ENCODE measurements around the gene ITGB5. TPM values are rescaled to one million over a fixed set of nuclear protein-coding genes. Genes with fewer than 3 reads are reported as not detected.

Gene ITGB5
- polyA plus RNA-seq, 3 donors = 0.68 to 1.2 (median 1.0) TPM

DNA sequence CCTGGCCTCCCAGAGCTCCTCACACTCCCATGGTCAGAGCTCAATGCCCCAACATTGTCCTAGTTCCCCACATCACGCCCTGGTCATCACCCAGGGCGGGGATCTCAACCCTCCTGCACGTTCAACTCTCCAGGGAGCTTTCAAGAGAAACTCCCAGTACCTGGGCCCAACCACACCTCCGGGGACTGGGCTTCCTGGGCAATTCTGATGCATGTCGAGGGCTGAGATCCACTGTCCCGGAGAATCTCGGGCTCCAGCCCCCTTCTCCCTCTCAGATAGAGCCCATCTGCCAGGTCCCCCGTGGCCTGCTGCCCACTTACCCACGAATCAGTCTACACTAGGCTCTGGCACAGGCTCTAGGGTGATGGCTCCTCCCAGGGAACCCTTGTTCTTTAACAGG is 117.7 kb downstream of the ITGB5 start:
- H3K27me3 Mint-ChIP-seq (ENCODE audit: low read depth in 3 of 3) = peaks cover 13 to 27% (median 27%) of the 10 kb centered on the region in 3 donors
- WGBS (ENCODE audit: insufficient coverage) = 92% methylated on average over 8 of the region's 9 CpGs
- no peak overlapping the region for H3K9ac ChIP-seq (ENCODE audit: insufficient read depth, low read length, poor library complexity, severe bottlenecking)
- H3K36me3 ChIP-seq (replicated peaks in 1 of 2; ENCODE audit: control insufficient read depth in 1 of 2, insufficient read depth in 2 of 2, low read length in 2 of 2) = no peaks in the 10 kb centered on the region
- no peak for DNase-seq
- H3K4me3 Mint-ChIP-seq = no peak overlapping the region
- peaks cover 2 to 11% of the 10 kb centered on the region in 2 donors for H3K27me3 ChIP-seq (ENCODE audit: control insufficient read depth in 2 of 2, insufficient read depth in 2 of 2, low read length in 2 of 2)
- H3K27ac Mint-ChIP-seq = no peak overlapping the region
- no peaks in the 10 kb centered on the region for H3K36me3 Mint-ChIP-seq
- peaks cover 6% of the 10 kb centered on the region for H3K4me1 Mint-ChIP-seq
- H3K9me3 Mint-ChIP-seq = peaks cover 0 to 3% (median 0%) of the 10 kb centered on the region in 7 donors
- no peak overlapping the region for H3K4me2 ChIP-seq (replicated peaks; ENCODE audit: extremely low read depth, low read length, poor library complexity, severe bottlenecking)
- no peaks in the 10 kb centered on the region for H3K79me2 ChIP-seq (ENCODE audit: insufficient read depth, low read length)
- TF ChIP-seq, protein P1, sequence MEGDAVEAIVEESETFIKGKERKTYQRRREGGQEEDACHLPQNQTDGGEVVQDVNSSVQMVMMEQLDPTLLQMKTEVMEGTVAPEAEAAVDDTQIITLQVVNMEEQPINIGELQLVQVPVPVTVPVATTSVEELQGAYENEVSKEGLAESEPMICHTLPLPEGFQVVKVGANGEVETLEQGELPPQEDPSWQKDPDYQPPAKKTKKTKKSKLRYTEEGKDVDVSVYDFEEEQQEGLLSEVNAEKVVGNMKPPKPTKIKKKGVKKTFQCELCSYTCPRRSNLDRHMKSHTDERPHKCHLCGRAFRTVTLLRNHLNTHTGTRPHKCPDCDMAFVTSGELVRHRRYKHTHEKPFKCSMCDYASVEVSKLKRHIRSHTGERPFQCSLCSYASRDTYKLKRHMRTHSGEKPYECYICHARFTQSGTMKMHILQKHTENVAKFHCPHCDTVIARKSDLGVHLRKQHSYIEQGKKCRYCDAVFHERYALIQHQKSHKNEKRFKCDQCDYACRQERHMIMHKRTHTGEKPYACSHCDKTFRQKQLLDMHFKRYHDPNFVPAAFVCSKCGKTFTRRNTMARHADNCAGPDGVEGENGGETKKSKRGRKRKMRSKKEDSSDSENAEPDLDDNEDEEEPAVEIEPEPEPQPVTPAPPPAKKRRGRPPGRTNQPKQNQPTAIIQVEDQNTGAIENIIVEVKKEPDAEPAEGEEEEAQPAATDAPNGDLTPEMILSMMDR (IDR thresholded peaks at IDR 0.05) = no peak
- H3K4me1 ChIP-seq (ENCODE audit: control insufficient read depth in 1 of 2, insufficient read depth in 2 of 2, low read length in 2 of 2) = peaks cover 0 to 6% of the 10 kb centered on the region in 2 donors
- intact Hi-C loops (cut with micrococcal nuclease) = no loop called here
- H3K27ac ChIP-seq (ENCODE audit: low read depth in 1 of 2, low read length in 2 of 2) = no peak overlapping the region
- no peaks in the 10 kb centered on the region for H3K9me3 ChIP-seq (replicated peaks in 1 of 2; ENCODE audit: control insufficient read depth in 1 of 2, insufficient read depth in 1 of 2, low read length in 2 of 2)
- no peak overlapping the region for H2AFZ ChIP-seq (ENCODE audit: insufficient read depth, low read depth, low read length, poor library complexity, severe bottlenecking)
- H3K4me3 ChIP-seq (replicated peaks in 1 of 3; ENCODE audit: low read depth in 2 of 3, low read length in 3 of 3) = no peak overlapping the region
- no peaks in the 10 kb centered on the region for H4K20me1 ChIP-seq (ENCODE audit: insufficient read depth, low read length)

- Mint-ChIP-seq H3K4me1 (peaks cover 6% of the 10 kb centered on the region), H3K27ac (no peak overlapping the region), H3K4me3 (no peak overlapping the region), H3K36me3 (no peaks in the 10 kb centered on the region), H3K27me3 (ENCODE audit: low read depth in 3 of 3) (peaks cover 13 to 27% (median 27%) of the 10 kb centered on the region in 3 donors), H3K9me3 (no peaks in the 10 kb centered on the region)
- H3K27ac ChIP-seq (ENCODE audit: low read depth in 1 of 2, low read length in 2 of 2) = no peak overlapping the region
- no peak overlapping the region for H3K4me2 ChIP-seq (replicated peaks; ENCODE audit: extremely low read depth, low read length, poor library complexity, severe bottlenecking)
- H3K9ac ChIP-seq (ENCODE audit: insufficient read depth, low read length, poor library complexity, severe bottlenecking) = no peak overlapping the region
- no peaks in the 10 kb centered on the region for H3K9me3 ChIP-seq (replicated peaks in 1 of 2; ENCODE audit: control insufficient read depth in 1 of 2, insufficient read depth in 1 of 2, low read length in 2 of 2)
- H3K4me1 ChIP-seq (ENCODE audit: control insufficient read depth in 1 of 2, insufficient read depth in 2 of 2, low read length in 2 of 2) = peaks cover 0 to 6% of the 10 kb centered on the region in 2 donors
- H3K27me3 ChIP-seq (ENCODE audit: control insufficient read depth in 2 of 2, insufficient read depth in 2 of 2, low read length in 2 of 2) = peaks cover 2 to 11% of the 10 kb centered on the region in 2 donors
- no peak overlapping the region for H3K4me3 ChIP-seq (replicated peaks in 1 of 3; ENCODE audit: low read depth in 2 of 3, low read length in 3 of 3)
- DNase-seq = no peak
- H2AFZ ChIP-seq (ENCODE audit: insufficient read depth, low read depth, low read length, poor library complexity, severe bottlenecking) = no peak overlapping the region
- TF ChIP-seq, protein P1 (IDR thresholded peaks at IDR 0.05) = no peak
- no peaks in the 10 kb centered on the region for H3K79me2 ChIP-seq (ENCODE audit: insufficient read depth, low read length)
- no peaks in the 10 kb centered on the region for H4K20me1 ChIP-seq (ENCODE audit: insufficient read depth, low read length)
- intact Hi-C loops (cut with micrococcal nuclease) = no loop called here
- WGBS (ENCODE audit: insufficient coverage) = 64% methylated on average over 7 of the region's 7 CpGs
- no peaks in the 10 kb centered on the region for H3K36me3 ChIP-seq (replicated peaks in 1 of 2; ENCODE audit: control insufficient read depth in 1 of 2, insufficient read depth in 2 of 2, low read length in 2 of 2)
Observed at GRCh38 chr3:124768812-124769211, 118.4 kb downstream of the ITGB5 start.

Measured in CD14-positive monocyte (primary cell).